HG03558 (cell line): ENCODE measurements around the gene SH3RF1.

ENCODE experiments used
- ATAC-seq: cut with Tn5 transposase; IDR thresholded peaks from one replicate; pipeline ENCODE4 v1.9.1; 2021; ENCODE audit warnings: moderate number of reproducible peaks; ENCODE audit not compliant: unreplicated experiment; ENCODE audit errors: extremely low read depth

Gene SH3RF1

DNA sequence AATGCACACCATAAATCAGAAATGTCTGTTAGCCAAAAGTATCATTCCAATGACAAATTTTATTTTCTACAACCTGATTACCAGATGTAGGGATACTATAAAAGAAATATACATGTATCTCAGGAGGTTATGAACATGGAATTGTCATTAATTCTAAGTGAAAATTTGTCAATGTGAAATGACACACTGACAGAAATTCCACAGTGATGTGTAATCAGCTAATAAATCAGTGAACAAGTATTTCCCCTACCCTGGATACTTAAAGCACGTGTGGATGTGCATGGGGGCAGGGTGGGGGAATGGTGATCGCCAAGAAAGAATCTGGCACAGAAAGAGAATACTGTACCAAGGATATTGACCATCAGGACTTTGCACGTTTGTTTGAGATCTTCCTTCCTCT, 123.6 kb downstream of the SH3RF1 start:
- no peak for ATAC-seq

DNA sequence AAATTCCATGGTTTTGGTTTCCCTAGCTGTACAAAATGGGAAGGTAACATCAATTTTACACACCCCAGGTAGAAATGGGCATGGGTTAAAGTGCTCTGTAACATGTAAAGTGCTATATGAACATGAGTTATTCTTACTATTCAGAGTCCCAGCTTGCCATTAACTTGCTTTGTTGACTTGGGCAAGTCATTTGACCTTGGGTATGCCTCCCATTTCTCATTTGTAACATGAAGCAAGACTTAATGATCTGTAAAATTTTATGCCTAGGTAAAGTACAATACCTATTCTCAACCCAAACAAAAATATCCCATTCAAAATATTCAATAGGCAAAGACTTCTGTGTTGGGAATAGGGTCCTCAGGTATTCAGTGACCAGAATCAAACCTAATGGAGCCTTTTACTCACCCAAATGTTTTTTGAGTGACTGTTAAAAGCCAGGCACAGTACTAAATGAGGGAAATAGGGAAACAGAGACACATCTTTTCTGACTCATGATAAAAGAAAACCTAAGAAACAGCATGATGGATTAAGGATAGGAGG, 126.6 kb downstream of the SH3RF1 start:
- ATAC-seq: no peak

DNA sequence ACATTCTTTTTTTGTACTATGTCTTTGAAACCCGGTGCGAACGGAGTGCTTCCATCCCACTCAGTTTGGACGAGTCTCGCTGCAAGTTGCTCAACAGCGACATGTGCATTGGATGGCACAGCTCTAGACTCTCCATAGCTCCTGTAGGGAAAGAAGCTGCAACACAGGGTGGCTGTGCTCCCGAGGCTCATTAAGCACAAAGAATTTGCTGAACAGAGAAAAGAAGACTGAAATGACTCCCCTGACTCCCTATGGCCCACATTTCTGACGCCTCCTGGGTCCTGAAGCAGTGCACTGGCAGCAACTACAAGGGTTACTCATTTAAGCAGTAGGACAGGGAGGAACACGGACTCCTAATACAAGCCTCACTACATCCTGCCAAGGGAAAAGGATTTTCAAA, 127.4 kb downstream of the SH3RF1 start:
- ATAC-seq: no peak

DNA sequence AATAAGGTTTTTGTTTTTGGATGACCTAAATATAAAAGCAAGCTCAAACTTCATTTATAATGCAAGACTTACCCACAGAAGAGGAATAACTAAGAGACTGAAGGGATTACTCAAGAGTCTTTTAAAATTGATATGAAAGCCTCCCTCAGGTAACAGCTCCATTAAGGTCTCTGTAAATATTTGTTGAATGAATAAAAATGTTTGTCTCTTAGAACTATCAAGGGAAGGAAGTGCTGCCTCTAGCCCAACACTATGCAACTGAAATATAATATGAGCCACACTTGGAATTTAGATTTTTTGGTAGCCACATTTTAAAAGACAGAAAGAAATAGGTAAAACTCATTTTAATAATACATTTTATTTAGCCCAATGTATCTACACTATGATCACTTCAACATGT, 127.8 kb downstream of the SH3RF1 start:
- no peak for ATAC-seq

DNA sequence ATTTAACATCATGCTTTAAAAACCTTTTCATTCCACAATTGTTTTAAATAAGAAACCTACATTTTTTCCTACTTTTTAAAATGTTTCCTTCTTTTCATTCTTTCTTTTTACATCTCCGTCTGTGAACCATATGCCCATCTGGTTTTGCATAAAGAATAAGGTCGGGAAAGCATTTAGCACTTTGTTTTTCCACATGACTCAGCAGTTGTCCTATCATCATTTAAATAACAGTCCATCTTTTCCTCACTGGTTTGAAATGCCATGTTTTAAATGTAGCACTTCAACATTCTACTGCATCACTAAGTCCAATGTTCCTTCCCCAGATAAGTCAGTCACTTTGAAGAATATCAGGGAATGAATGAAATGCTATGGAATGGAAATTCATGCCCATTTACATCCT, 128.4 kb downstream of the SH3RF1 start:
- ATAC-seq: no peak

DNA sequence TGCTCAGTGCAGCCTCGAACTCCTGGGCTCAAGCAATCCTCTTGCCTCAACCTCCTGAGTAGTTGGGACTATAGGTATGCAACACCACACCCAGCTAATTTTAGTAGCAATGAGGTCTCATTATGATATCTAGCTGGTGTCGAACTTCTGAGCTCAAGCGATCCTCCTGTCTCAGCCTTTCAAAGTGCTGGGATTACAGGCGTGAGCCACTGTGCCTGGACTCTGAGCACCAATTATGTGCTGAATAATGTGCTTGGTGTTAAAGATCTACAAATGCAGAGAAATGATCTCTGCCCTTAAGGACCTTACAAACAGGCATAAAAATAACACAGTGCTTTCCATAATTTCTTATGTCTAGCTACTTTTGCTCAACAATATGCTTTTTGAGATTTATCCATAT, 131.7 kb downstream of the SH3RF1 start:
- ATAC-seq: no peak

DNA sequence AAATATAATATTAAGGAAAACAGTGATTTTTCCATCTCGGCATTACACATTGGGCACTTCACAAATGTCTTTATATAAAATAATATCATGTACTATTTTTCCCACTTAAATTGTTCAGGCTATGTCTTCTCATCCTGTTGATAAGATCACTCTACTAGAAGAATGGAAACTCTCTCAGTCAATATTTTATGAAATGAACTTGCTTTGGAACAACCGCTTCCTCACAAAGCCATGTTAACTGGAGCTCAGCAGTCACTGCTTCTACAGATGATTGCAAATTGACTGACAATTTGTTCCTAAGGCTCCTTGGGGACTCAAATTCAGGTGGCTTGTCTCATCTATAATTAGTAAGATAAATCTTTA, 133.2 kb downstream of the SH3RF1 start:
- no peak for ATAC-seq

DNA sequence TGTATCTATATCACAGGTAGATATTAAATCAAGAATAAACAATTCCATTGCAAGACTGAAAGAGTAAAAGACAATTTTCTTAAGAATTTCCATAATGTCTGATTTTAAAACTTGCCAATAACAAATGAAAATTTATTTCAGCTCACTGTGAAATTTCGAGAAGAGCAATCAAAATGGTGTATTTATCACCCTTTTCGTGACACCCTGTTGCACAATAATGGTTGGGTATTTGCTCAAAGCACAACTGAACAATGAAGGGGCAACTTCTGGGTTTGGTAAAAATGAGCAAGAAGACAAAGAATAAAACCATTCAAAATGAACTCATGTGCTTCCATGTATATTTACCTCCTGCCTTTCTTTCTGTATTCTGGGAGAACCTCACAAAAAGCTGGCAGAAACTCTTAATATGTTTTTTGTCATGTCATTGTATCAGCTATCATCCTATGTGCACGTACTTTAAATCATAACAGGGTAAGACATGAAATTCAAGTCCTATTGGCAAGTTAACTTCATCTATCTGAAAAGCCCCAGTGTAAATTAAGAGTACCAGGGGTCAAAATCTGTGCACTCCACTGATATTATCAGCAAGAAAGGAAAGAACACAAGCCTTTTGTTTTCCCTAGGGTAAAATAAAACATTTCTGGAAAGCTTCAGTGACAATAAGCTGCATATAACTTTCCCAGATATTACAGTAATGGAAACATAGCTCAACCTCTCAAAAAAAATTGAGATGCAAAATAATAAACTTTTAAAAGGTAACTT, 133.8 kb downstream of the SH3RF1 start:
- no peak for ATAC-seq

DNA sequence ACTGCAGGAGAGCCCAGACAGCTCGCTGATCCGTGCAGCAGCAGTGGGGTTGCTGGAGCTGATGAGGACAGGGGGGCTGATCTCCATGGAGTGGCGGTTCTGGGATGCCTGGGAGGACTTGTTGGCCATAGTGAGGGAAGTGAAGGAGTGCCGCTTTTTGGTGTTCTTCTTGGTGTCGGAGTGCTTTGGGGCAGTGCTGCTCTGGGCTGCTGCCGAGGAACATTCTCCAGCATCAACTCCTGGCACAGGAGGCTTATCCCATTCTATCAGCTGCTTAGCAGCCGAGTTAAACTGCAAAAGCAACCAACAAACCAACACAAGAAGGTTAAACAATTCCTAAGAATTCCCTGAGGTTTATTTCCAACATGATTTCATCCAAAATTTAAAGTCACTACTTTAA, 134.4 kb downstream of the SH3RF1 start:
- no peak for ATAC-seq

DNA sequence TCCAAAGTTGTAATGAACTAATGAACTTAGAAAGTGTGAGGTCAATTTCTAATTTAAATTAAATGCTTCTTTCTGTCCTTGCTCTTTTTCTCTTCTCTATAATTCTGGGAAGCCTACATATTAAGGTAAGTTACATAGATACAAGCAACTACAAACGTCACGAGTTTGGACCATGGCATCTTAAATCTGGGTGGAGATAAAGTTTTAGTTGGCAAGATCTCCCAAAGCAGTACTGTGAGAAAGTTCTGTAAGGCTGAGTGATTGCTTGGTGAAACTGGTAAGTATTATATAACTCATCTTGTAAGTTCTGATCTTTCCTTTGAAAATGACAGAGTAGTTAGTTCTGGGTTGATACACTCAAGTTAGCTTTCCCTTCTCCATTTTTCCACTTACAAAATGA, 135.0 kb downstream of the SH3RF1 start:
- no peak for ATAC-seq

DNA sequence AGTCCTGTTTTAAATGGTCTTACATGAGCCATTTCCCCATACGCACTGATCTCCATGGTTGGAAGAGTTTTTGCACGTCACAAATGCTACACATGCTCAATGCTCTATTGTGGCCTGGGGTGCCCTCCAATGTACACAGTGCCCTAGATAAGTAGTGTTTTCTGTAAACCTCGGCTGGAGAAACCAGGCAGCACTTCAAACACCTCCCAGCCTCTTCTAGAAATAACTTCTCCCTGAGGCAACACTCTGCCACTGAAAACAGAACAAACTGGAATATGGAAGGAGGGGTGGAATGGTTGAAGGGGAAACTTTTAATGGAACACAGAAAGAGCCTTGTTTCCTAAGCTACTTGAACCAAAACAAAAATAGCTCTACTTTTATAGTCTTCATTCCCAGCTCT, 136.8 kb downstream of the SH3RF1 start:
- no peak for ATAC-seq

DNA sequence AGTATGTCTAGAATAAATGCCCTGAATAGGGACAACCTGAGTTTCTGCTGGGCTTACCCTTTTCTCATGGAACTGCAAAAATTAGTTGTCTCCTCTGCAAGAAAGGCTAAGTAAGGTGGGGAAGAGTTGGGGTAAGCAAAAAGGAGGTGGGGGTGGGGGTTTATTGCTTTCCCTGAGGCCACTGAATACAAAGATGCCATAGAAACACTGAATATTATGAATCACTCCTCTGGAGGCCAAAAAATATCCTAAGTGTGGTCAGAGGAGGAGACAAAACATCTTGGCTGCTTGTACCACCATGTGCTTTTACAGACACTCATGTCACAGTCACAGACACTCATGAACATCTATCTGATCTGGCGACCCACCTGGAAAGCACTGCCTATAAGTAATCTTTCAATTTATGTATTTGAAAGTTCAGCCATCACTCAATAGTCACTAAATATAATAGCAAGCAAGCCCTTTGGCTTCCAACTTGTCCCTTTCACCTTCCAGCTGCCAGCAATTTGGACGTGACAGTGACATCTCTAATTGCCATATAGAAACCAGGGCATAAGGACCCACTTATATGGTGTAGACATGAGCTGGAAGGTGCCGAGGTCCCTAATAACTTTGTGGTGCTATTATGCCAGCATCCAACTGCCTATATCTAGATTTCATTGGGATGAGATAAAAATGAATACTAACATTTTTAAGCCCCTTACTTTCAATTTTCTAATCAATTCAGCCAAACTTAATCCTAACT, 138.0 kb downstream of the SH3RF1 start:
- ATAC-seq: no peak

DNA sequence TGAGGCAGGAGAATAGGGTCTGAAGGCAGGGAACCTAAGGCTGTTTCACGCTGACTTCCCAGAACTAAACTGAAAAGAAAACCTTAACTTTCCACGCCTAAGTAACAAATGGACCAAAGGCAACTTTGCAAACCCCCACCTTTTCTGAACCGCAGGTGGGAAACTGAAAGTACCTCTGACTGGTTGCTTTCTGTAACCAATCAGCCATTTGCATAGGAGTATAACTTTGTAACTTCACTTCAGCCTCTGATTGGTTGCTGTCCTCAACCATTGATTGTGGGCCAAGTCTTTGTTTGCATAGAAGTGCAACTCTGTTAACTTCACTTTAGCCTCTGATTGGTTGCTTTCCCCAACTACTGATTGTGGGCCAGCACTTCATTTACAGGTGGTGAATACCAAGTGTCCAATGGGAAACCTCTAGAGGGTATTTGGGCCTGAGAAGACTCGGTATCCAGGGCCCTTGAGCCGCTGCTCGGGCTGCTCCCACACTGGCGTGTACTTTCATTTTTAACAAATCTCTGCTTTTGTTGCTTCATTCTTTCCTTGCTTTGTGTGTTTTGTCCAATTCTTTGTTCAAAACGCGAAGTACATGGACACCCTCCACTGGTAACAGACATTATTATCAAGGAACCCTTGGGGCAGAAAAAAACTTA, 139.1 kb downstream of the SH3RF1 start:
- no peak for ATAC-seq

DNA sequence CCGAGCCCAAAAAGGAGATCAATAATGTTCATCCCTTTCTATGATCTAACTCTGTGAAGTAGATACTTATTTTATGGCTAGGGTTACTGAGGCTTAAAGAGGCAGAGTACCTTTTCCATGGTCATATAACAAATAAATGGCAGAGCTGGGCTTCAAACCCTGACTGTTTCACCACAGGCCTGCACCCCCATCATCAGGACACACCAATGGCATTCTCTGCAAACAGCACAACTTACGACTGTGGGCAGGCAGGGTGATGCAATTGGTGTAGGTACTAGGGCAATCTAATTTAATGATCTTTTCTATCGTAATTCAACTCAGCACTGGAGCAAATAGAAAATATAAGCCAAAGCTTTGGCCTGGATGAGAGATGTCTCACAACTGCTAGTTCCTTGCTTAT, 141.9 kb downstream of the SH3RF1 start:
- no peak for ATAC-seq

DNA sequence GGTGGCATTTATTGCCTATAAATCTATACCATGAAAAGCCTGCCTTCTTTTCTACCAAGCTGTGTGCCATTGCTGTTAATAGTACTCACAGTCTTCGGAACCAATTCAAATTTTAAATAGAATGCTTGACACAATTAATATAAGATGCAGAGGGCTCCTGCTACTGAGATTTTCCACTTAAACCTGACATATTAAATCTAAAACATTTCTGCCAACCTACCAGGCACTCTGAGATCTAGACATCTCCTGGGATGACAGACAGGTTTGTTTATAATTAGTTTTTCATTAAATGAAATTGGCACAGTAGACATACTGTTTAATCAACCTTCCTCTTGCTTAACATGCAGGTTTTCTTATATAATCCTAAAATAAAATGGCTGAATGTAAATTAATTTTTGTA, 143.4 kb downstream of the SH3RF1 start:
- no peak for ATAC-seq

DNA sequence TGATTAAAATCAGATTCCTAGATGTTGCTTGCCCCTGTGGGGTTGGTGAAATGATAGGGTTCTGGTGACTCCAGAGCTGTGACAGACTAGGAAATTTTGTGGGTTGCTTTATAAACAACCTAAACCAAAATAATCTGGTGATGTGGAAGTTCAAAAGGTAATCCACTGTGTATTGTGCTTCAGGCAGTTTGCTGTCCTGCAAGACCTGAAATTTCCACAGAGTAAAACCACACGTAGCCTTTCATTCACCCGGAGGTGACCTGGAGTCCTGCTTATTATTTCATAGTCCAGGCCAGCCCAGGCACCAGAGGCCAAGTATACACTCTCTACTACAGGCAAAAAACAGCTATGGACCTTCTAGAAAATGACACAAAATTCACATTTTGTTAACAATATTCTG, 146.1 kb downstream of the SH3RF1 start:
- ATAC-seq: no peak

DNA sequence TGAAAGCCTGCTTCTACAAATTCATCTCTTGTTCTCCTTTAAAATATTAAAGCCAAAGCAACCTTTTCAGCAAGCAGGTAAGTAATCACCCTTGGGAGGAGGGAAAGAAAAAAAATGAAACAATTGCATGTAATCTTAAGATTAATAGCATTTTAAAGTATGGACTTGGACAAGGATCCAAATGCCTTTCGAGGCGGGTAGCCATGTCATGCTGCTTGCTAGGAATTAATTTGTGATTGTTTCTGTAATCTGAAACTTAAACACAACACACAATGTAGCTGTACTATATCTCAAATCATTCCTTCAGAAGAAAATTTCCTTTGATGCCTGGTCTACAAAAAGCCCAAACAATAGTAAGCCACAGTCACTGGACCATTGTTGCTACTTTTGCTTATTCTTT, 148.3 kb downstream of the SH3RF1 start:
- ATAC-seq: no peak

DNA sequence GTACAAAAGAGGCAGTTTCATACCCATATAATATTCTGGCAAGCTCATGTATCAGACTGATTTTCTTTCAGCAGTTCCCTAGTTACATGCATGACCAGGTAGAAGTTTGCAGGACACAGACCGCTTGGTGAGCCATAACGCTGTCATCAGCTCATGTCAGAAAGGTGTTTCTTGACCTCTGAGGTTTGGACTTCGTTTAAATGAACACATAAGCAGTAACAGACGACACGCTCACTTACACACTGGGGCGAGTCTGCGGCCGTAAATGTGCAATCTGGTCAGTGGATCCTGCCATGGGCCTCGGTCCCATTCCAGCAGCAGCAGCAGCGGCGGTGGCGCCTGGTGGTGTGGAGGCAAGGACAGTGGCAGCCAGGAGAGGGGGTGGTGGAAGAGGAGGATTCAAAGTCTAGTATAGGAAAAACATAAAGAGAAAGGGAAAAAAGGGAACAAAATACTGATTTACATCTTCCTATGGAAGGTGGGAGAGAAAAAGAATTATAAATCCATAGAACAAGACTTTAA, 148.8 kb downstream of the SH3RF1 start:
- no peak for ATAC-seq

DNA sequence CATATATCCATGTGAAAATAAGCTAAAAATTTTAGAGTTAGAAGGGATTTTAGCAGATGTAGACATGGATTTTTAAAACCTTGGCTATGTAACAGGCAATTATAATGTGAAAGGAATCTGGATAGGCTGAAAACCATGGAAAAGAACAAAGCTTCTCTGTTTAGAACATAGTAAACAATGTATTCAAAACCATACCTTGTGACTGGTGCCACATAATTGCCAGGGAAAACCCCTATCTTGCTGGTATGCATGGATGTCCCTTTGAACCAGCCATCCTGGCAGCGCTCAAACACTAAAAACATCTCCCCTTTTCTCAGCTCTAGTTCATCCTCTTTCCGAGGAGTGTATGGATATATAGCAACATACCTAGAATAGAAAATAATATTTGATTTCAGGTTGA, 150.1 kb downstream of the SH3RF1 start:
- no peak for ATAC-seq

DNA sequence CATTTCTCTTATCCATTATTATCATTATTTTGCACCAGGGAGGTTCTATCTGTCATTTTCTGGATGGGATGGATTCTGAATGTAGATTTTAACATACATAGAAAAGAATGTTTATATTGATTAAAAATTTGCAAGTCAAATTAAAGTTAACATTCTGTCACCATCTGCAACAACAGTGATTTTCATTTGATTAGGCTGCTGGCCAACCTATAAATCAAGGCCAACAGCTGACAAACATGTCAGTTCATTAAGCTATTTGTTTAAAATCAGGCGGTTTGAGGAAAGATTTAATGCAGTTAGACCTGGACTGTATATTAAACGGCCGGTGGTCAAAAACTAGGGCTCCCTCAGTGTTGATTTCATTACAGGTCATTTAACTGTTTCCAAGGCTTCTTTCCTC, 151.2 kb downstream of the SH3RF1 start:
- ATAC-seq: no peak

DNA sequence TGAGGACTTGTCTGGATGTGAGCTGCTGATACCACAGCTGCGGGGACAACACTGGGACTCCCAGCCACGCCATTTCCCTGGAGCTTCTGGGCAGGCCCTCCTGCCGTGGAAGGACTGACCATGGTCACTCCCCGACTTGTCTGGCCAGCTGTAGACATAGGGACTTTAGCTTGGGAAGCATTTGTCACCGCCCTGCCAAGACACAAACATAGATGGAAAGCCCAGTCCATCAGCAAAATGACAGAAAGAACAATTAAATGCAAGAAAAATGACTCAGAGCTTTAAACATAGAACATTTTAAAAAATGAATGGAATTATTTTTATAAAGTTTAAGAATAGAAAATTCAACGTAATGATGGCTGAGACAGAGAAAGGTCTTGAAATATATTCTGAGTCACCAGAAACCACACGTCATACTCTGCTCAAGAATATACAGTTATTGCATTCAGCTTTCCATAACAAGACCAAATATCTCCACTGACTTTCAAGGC, 153.1 kb downstream of the SH3RF1 start:
- no peak for ATAC-seq
